ENCODE results near the gene PLXNA1.

DNA sequence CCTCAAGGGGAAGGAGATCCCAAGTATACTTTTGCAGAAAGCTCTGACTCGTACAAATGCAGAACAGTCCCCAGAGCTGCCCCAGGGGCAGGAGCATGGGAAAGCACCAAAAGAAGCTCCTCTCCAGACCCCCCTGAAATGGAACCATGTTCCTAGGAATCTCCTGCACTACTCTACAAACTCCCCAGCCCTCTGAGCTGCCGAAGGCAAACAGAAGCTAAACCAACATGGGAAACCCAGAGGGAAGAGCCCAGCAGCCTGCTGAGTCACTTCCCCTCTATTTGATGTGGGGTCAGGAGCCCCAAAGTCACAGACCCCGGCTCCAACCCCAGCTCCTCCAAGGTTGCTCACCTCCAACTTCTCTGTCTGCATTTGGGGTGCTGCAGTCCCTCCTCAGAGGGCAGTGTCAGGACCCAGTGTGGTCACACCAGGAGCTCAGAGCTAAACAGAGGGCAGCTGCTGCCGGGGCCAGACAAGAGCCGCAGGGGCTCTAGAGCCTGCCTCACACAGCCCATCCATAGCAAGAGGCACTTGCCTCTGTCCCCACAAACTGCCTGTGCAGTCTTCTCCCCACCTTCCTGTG lies 3.8 kb upstream of the PLXNA1 start:
- TF ChIP-seq, protein P1, sequence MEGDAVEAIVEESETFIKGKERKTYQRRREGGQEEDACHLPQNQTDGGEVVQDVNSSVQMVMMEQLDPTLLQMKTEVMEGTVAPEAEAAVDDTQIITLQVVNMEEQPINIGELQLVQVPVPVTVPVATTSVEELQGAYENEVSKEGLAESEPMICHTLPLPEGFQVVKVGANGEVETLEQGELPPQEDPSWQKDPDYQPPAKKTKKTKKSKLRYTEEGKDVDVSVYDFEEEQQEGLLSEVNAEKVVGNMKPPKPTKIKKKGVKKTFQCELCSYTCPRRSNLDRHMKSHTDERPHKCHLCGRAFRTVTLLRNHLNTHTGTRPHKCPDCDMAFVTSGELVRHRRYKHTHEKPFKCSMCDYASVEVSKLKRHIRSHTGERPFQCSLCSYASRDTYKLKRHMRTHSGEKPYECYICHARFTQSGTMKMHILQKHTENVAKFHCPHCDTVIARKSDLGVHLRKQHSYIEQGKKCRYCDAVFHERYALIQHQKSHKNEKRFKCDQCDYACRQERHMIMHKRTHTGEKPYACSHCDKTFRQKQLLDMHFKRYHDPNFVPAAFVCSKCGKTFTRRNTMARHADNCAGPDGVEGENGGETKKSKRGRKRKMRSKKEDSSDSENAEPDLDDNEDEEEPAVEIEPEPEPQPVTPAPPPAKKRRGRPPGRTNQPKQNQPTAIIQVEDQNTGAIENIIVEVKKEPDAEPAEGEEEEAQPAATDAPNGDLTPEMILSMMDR (IDR thresholded peaks at IDR 0.05) = no peak
- no peak for TF ChIP-seq POLR2A (IDR thresholded peaks at IDR 0.05)

All from ovary (tissue), 3 donors.